ENCODE data around the gene RANBP2. TPM values are rescaled to one million over a fixed set of nuclear protein-coding genes. Genes with fewer than 3 reads are reported as not detected.

RANBP2 gene
- total RNA-seq, 1 experiment from 2014 or later = 91.4 TPM

- Mint-ChIP-seq H3K27me3 (ENCODE audit: low read depth) (no peaks in the 10 kb centered on the region), H3K9me3 (peaks cover 6 to 7% of the 10 kb centered on the region in 2 experiments; a peak in 4 of 5 replicates), H3K4me3 (no peak overlapping the region), H3K27ac (no peak overlapping the region), H3K4me1 (no peaks in the 10 kb centered on the region), H3K36me3 (ENCODE audit: insufficient read depth in 1 of 3, low read depth in 3 of 3) (peaks cover 55 to 62% (median 61%) of the 10 kb centered on the region in 3 experiments)
- Histone ChIP-seq H3K4ac (ENCODE audit: low read depth, low read length) (no peak overlapping the region), H3K14ac (ENCODE audit: insufficient read depth, low read length) (no peak overlapping the region), H4K20me1 (ENCODE audit: control insufficient read depth, insufficient read depth, insufficient read length) (no peaks in the 10 kb centered on the region), H3K18ac (ENCODE audit: insufficient read length, low read depth, low read length) (no peak overlapping the region), H2BK20ac (ENCODE audit: low read depth, low read length, poor library complexity, severe bottlenecking) (no peak overlapping the region), H3K23me2 (ENCODE audit: insufficient read length, low read depth, low read length, poor library complexity, severe bottlenecking) (no peaks in the 10 kb centered on the region), H2AFZ (ENCODE audit: low read length) (no peak overlapping the region), H3K9ac (ENCODE audit: extremely low read depth, insufficient read length, low read length) (no peak overlapping the region), H3K4me1 (ENCODE audit: insufficient read depth, low read length) (no peaks in the 10 kb centered on the region), H3K79me2 (ENCODE audit: insufficient read depth, low read length) (no peaks in the 10 kb centered on the region; the same call in 1 of the 2 replicates), H3T11ph (ENCODE audit: low read length) (no peak overlapping the region), H2BK5ac (ENCODE audit: insufficient read length, low read length) (no peak overlapping the region), H3K79me1 (ENCODE audit: insufficient read depth, low read depth, low read length, poor library complexity, severe bottlenecking) (no peaks in the 10 kb centered on the region), H2BK120ac (ENCODE audit: low read depth, low read length, poor library complexity, severe bottlenecking) (no peak overlapping the region), H3K27me3 (ENCODE audit: insufficient read depth, low read length) (no peaks in the 10 kb centered on the region), H2BK12ac (ENCODE audit: insufficient read length, low read depth, low read length) (no peak overlapping the region), H3K4me2 (ENCODE audit: insufficient read depth, insufficient read length, low read length) (no peak overlapping the region), H3K9me3 (ENCODE audit: control insufficient read depth, low read depth, low read length) (no peaks in the 10 kb centered on the region), H2AK5ac (ENCODE audit: insufficient read length, low read length) (no peak overlapping the region), H4K8ac (replicated peaks; ENCODE audit: insufficient read length, low read depth, low read length) (no peak overlapping the region), H3K23ac (ENCODE audit: insufficient read length, low read depth, low read length) (no peak overlapping the region), H3K56ac (ENCODE audit: insufficient read length, low read depth, low read length) (no peak overlapping the region), H4K5ac (ENCODE audit: insufficient read length, low read depth, low read length) (no peak overlapping the region), H4K91ac (ENCODE audit: insufficient read length, low read depth, low read length) (no peak overlapping the region), H3K27ac (ENCODE audit: insufficient read length, low read depth, low read length) (no peak overlapping the region), H2BK15ac (ENCODE audit: low read depth, low read length) (no peak overlapping the region)
- WGBS (ENCODE audit: extremely low coverage, insufficient read length, low lambda C conversion rate) = no CpG with 5 or more reads among the region's 7 CpGs
- no peak for DNase-seq
- TF ChIP-seq, protein P1, sequence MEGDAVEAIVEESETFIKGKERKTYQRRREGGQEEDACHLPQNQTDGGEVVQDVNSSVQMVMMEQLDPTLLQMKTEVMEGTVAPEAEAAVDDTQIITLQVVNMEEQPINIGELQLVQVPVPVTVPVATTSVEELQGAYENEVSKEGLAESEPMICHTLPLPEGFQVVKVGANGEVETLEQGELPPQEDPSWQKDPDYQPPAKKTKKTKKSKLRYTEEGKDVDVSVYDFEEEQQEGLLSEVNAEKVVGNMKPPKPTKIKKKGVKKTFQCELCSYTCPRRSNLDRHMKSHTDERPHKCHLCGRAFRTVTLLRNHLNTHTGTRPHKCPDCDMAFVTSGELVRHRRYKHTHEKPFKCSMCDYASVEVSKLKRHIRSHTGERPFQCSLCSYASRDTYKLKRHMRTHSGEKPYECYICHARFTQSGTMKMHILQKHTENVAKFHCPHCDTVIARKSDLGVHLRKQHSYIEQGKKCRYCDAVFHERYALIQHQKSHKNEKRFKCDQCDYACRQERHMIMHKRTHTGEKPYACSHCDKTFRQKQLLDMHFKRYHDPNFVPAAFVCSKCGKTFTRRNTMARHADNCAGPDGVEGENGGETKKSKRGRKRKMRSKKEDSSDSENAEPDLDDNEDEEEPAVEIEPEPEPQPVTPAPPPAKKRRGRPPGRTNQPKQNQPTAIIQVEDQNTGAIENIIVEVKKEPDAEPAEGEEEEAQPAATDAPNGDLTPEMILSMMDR (conservative IDR thresholded peaks at IDR 0.05) = no peak
These were observed 83.9 kb downstream of the RANBP2 start for GRCh38 chr2:108803045-108803736.

Data from H9 (cell line).